Measurements from ENCODE around the gene IL10RA. TPM values are rescaled to one million over a fixed set of nuclear protein-coding genes. Genes with fewer than 3 reads are reported as not detected.

Gene IL10RA
- total and polyA plus RNA-seq, 4 donors, result 7.9 to 52.5 (median 28.2) TPM

DNA sequence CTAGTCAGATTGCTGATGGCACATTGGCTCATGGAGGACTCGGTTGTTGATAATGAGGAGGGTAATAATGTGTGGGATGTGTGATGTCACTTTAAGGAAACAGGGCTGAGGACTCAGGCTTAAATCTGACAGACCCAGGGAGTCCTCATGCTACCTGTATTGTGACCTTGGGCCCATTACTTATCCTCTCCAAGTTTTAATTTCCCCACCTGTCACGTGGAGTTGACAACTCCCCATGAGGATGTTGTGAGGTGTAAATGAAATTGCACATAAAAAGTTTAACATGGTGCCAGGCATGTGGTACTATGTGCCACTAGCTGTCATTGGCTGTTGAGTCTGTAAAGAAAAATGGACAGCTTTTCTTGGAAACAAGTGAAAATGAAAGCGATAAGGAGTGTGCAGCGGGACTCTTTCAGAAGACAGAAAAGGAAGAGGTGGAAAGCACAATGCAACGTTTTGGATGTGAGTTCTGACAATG lies 15.3 kb downstream of the IL10RA start:
- WGBS, 2 donors, result 62 to 64% methylated on average over 5 of the region's 5 CpGs
- Histone ChIP-seq H3K36me3 (ENCODE audit: control insufficient read depth in 4 of 4, insufficient read depth in 4 of 4, low read length in 4 of 4) (peaks cover 0 to 7% (median 0%) of the 10 kb centered on the region in 4 donors), H3K9me3 (ENCODE audit: control insufficient read depth in 4 of 4, insufficient read depth in 3 of 4, low read length in 3 of 4) (no peaks in the 10 kb centered on the region), H3K27me3 (ENCODE audit: control insufficient read depth in 3 of 3, insufficient read depth in 3 of 3, low read length in 2 of 3) (no peaks in the 10 kb centered on the region), H3K9ac (ENCODE audit: insufficient read depth in 1 of 2, low read length in 2 of 2) (no peak overlapping the region), H3K4me3 (no peak overlapping the region), H3K4me1 (ENCODE audit: control insufficient read depth in 5 of 5, insufficient read depth in 5 of 5, low read length in 5 of 5) (peaks cover 0 to 19% (median 6%) of the 10 kb centered on the region in 5 donors), H3K27ac (ENCODE audit: low read depth in 1 of 2, low read length in 1 of 2) (no peak overlapping the region)
- DNase-seq (no peak), ATAC-seq (ENCODE audit: insufficient read depth, low FRiP score) (no peak)
- TF ChIP-seq, protein P1, sequence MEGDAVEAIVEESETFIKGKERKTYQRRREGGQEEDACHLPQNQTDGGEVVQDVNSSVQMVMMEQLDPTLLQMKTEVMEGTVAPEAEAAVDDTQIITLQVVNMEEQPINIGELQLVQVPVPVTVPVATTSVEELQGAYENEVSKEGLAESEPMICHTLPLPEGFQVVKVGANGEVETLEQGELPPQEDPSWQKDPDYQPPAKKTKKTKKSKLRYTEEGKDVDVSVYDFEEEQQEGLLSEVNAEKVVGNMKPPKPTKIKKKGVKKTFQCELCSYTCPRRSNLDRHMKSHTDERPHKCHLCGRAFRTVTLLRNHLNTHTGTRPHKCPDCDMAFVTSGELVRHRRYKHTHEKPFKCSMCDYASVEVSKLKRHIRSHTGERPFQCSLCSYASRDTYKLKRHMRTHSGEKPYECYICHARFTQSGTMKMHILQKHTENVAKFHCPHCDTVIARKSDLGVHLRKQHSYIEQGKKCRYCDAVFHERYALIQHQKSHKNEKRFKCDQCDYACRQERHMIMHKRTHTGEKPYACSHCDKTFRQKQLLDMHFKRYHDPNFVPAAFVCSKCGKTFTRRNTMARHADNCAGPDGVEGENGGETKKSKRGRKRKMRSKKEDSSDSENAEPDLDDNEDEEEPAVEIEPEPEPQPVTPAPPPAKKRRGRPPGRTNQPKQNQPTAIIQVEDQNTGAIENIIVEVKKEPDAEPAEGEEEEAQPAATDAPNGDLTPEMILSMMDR (IDR thresholded peaks at IDR 0.05; ENCODE audit: control extremely low read depth, extremely low read depth), result no peak

- no peak overlapping the region for H3K4me3 ChIP-seq
- DNase-seq (no peak), ATAC-seq (ENCODE audit: insufficient read depth, low FRiP score) (no peak)
- peaks cover 0 to 7% (median 0%) of the 10 kb centered on the region in 4 donors for H3K36me3 ChIP-seq (ENCODE audit: control insufficient read depth in 4 of 4, insufficient read depth in 4 of 4, low read length in 4 of 4)
- H3K4me1 ChIP-seq (ENCODE audit: control insufficient read depth in 5 of 5, insufficient read depth in 5 of 5, low read length in 5 of 5), result peaks cover 0 to 19% (median 6%) of the 10 kb centered on the region in 5 donors
- H3K9me3 ChIP-seq (ENCODE audit: control insufficient read depth in 4 of 4, insufficient read depth in 3 of 4, low read length in 3 of 4), result no peaks in the 10 kb centered on the region
- H3K27me3 ChIP-seq (ENCODE audit: control insufficient read depth in 3 of 3, insufficient read depth in 3 of 3, low read length in 2 of 3), result no peaks in the 10 kb centered on the region
- 79 to 89% methylated on average over 6 of the region's 6 CpGs for WGBS, 2 donors
- H3K9ac ChIP-seq (ENCODE audit: insufficient read depth in 1 of 2, low read length in 2 of 2), result no peak overlapping the region
- TF ChIP-seq, protein P1 (IDR thresholded peaks at IDR 0.05; ENCODE audit: control extremely low read depth, extremely low read depth), result no peak
- H3K27ac ChIP-seq (ENCODE audit: low read depth in 1 of 2, low read length in 1 of 2), result no peak overlapping the region
Measured at GRCh38 chr11:118002010-118002540, 15.9 kb downstream of the IL10RA start.

- TF ChIP-seq, protein P1 (IDR thresholded peaks at IDR 0.05; ENCODE audit: control extremely low read depth, extremely low read depth), result no peak
- WGBS, 2 donors, result 46 to 52% methylated on average over 7 of the region's 7 CpGs
- H3K9ac ChIP-seq (ENCODE audit: insufficient read depth in 1 of 2, low read length in 2 of 2), result no peak overlapping the region
- no peaks in the 10 kb centered on the region for H3K27me3 ChIP-seq (ENCODE audit: control insufficient read depth in 3 of 3, insufficient read depth in 3 of 3, low read length in 2 of 3)
- ATAC-seq (ENCODE audit: insufficient read depth, low FRiP score), result peak; percentile 32
- peak overlapping the region in 1 of 2 donors; percentile 82 for H3K27ac ChIP-seq (ENCODE audit: low read depth in 1 of 2, low read length in 1 of 2)
- H3K4me3 ChIP-seq, result no peak overlapping the region
- peaks cover 0 to 19% (median 6%) of the 10 kb centered on the region in 5 donors for H3K4me1 ChIP-seq (ENCODE audit: control insufficient read depth in 5 of 5, insufficient read depth in 5 of 5, low read length in 5 of 5)
- peaks cover 0 to 7% (median 0%) of the 10 kb centered on the region in 4 donors for H3K36me3 ChIP-seq (ENCODE audit: control insufficient read depth in 4 of 4, insufficient read depth in 4 of 4, low read length in 4 of 4)
- peak; percentile 90 to 97 (median 96) for DNase-seq
- no peaks in the 10 kb centered on the region for H3K9me3 ChIP-seq (ENCODE audit: control insufficient read depth in 4 of 4, insufficient read depth in 3 of 4, low read length in 3 of 4)
Measured at GRCh38 chr11:118002541-118003423, 16.6 kb downstream of the IL10RA start.

Data from lung (tissue), 12 donors.